Skeletal muscle satellite cell (primary cell): Measurements from ENCODE around the gene TNFAIP3.

Experiments
- H3K27me3 ChIP-seq: 2 replicates; pipeline ENCODE4 v1.7.0; 2013; ENCODE audit warnings: low read length; ENCODE audit not compliant: control insufficient read depth, insufficient read depth
- H3K36me3 ChIP-seq: 2 replicates; pipeline ENCODE4 v1.7.0; 2013; ENCODE audit warnings: mild to moderate bottlenecking, control low read depth, low read length; ENCODE audit not compliant: insufficient read depth
- H3K4me1 ChIP-seq: 2 replicates; pipeline ENCODE4 v1.7.0; 2013; ENCODE audit warnings: low read length; ENCODE audit not compliant: control insufficient read depth, insufficient read depth
- H3K4me2 ChIP-seq: 2 replicates; pipeline ENCODE4 v1.7.0; 2013; ENCODE audit warnings: mild to moderate bottlenecking, low read length
- H3K4me3 ChIP-seq: 2 replicates; pipeline ENCODE4 v1.7.0; 2013; ENCODE audit warnings: low read length
- H3K9ac ChIP-seq: 2 replicates; pipeline ENCODE4 v1.7.0; 2013; ENCODE audit warnings: mild to moderate bottlenecking, low read depth, low read length, moderate library complexity
- H3K9me3 ChIP-seq: replicated peaks from 2 replicates; pipeline ENCODE4 v1.7.0; 2013; ENCODE audit warnings: mild to moderate bottlenecking, control low read depth, low read length

The TNFAIP3 gene

DNA sequence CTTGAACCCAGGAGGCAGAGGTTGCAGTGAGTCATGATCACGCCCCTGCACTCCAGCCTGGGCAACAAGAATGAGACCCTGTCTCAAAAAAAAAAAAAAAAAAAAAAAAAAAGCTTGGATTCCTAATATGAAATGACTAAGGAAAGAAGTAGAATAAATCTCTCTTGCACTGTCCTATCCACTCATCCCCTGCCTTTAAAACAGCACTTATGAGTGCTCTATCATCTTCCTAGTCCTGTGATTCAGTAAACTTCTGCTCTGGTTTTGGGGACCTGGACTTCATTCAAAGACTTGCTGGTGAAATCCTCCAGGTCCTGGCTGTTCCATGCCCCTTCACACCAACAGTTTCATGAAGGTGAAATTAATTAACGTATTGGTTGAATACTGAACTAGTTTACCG, 29.6 kb downstream of the TNFAIP3 start:
- Histone ChIP-seq H3K27me3 (no peaks in the 10 kb centered on the region), H3K4me1 (peaks cover 42% of the 10 kb centered on the region), H3K36me3 (no peaks in the 10 kb centered on the region), H3K9me3 (no peaks in the 10 kb centered on the region), H3K4me3 (no peak overlapping the region), H3K4me2 (no peak overlapping the region), H3K9ac (no peak overlapping the region)

DNA sequence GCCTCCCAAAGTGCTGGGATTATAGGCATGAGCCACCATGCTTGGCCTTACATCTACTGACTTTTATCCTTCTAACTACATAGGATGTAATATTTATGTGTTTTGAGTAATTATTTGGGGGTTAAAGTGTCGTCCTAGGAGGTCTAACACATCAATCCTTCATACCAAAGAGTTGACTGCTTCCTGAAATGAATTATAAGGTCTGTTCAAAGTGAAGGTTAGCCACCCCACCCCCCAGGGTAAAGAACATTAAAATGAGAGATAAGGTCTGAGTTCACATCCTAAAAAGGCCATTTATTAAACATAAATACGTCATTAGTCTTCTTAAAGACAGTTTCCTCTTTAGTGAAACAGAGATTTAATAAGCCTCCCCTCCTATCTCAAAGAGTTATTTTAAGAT, 33.8 kb downstream of the TNFAIP3 start:
- H3K9ac ChIP-seq = no peak overlapping the region
- H3K9me3 ChIP-seq = no peaks in the 10 kb centered on the region
- no peak overlapping the region for H3K4me2 ChIP-seq
- H3K4me3 ChIP-seq = no peak overlapping the region
- H3K4me1 ChIP-seq = peaks cover 15% of the 10 kb centered on the region
- no peaks in the 10 kb centered on the region for H3K36me3 ChIP-seq
- no peaks in the 10 kb centered on the region for H3K27me3 ChIP-seq

- Histone ChIP-seq H3K27me3 (no peaks in the 10 kb centered on the region), H3K9ac (no peak overlapping the region), H3K9me3 (no peaks in the 10 kb centered on the region), H3K4me3 (no peak overlapping the region), H3K4me2 (no peak overlapping the region), H3K36me3 (no peaks in the 10 kb centered on the region), H3K4me1 (peaks cover 13% of the 10 kb centered on the region)
Measured at GRCh38 chr6:137901454-137901853, 34.4 kb downstream of the TNFAIP3 start.

DNA sequence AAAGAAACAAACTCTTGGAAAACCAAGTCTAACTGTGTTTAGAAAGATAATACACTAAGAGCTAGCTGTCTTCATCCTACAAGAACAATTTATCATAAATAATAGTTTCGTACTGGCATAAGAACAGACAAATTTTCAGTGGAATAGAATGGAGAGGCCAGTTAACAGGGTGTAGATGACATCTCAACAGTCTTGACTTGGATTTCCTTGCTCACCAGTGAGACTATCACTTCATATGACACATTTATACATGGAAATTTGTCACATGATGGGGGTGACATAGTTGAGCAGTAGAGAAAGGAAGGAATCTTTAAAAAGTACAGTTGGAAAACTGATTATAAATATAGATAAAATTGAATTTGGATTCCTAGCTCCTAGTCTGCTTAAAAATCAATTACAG, 35.6 kb downstream of the TNFAIP3 start:
- H3K36me3 ChIP-seq = no peaks in the 10 kb centered on the region
- H3K4me2 ChIP-seq = no peak overlapping the region
- no peak overlapping the region for H3K9ac ChIP-seq
- H3K4me3 ChIP-seq = no peak overlapping the region
- no peaks in the 10 kb centered on the region for H3K9me3 ChIP-seq
- H3K27me3 ChIP-seq = no peaks in the 10 kb centered on the region
- peaks cover 13% of the 10 kb centered on the region for H3K4me1 ChIP-seq

GRCh38 chr6:137903274-137903932, 36.3 kb downstream of the TNFAIP3 start:
- no peaks in the 10 kb centered on the region for H3K9me3 ChIP-seq
- no peak overlapping the region for H3K4me2 ChIP-seq
- H3K27me3 ChIP-seq = no peaks in the 10 kb centered on the region
- H3K4me3 ChIP-seq = no peak overlapping the region
- peaks cover 13% of the 10 kb centered on the region for H3K4me1 ChIP-seq
- H3K36me3 ChIP-seq = no peaks in the 10 kb centered on the region
- no peak overlapping the region for H3K9ac ChIP-seq

- H3K9me3 ChIP-seq = no peaks in the 10 kb centered on the region
- H3K9ac ChIP-seq = peak overlapping the region; percentile 18
- H3K27me3 ChIP-seq = no peaks in the 10 kb centered on the region
- H3K4me2 ChIP-seq = peak overlapping the region; percentile 33
- peaks cover 13% of the 10 kb centered on the region for H3K4me1 ChIP-seq
- no peak overlapping the region for H3K4me3 ChIP-seq
- no peaks in the 10 kb centered on the region for H3K36me3 ChIP-seq
Measured at GRCh38 chr6:137903933-137904821, 37.1 kb downstream of the TNFAIP3 start.

GRCh38 chr6:137904822-137905617, 38.0 kb downstream of the TNFAIP3 start:
- no peaks in the 10 kb centered on the region for H3K9me3 ChIP-seq
- H3K4me2 ChIP-seq = peak overlapping the region; percentile 33
- no peaks in the 10 kb centered on the region for H3K27me3 ChIP-seq
- no peaks in the 10 kb centered on the region for H3K36me3 ChIP-seq
- no peak overlapping the region for H3K4me3 ChIP-seq
- peak overlapping the region; percentile 18 for H3K9ac ChIP-seq
- H3K4me1 ChIP-seq = peaks cover 13% of the 10 kb centered on the region

- Histone ChIP-seq H3K9me3 (no peaks in the 10 kb centered on the region), H3K9ac (no peak overlapping the region), H3K4me1 (peaks cover 13% of the 10 kb centered on the region), H3K4me3 (no peak overlapping the region), H3K36me3 (no peaks in the 10 kb centered on the region), H3K4me2 (no peak overlapping the region), H3K27me3 (no peaks in the 10 kb centered on the region)
Measured at GRCh38 chr6:137906020-137906472, 39.0 kb downstream of the TNFAIP3 start.

DNA sequence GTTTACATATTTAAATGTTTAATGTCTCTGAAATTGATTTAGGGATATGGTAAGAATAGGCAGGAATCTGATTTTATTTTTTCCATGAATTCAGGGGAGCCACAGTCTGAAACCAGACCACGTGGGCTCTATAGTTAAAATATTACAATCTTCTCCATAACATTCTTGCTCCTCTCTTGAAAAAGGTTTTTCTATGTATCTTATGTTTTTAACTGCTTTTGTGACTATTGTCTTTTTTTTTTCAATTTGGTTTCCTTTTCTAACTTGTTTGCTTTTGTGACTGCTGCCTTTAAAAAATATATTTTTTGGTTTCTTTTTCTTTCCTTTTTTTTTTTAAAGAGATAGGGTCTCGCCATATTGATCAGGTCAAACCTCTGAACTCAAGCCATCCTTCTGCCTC, 40.1 kb downstream of the TNFAIP3 start:
- Histone ChIP-seq H3K4me3 (no peak overlapping the region), H3K4me1 (peaks cover 13% of the 10 kb centered on the region), H3K9me3 (no peaks in the 10 kb centered on the region), H3K9ac (no peak overlapping the region), H3K36me3 (no peaks in the 10 kb centered on the region), H3K4me2 (no peak overlapping the region), H3K27me3 (no peaks in the 10 kb centered on the region)

GRCh38 chr6:137909533-137909932, 42.5 kb downstream of the TNFAIP3 start:
- Histone ChIP-seq H3K4me2 (no peak overlapping the region), H3K4me3 (no peak overlapping the region), H3K36me3 (no peaks in the 10 kb centered on the region), H3K4me1 (peaks cover 12% of the 10 kb centered on the region), H3K27me3 (no peaks in the 10 kb centered on the region), H3K9ac (no peak overlapping the region), H3K9me3 (no peaks in the 10 kb centered on the region)

DNA sequence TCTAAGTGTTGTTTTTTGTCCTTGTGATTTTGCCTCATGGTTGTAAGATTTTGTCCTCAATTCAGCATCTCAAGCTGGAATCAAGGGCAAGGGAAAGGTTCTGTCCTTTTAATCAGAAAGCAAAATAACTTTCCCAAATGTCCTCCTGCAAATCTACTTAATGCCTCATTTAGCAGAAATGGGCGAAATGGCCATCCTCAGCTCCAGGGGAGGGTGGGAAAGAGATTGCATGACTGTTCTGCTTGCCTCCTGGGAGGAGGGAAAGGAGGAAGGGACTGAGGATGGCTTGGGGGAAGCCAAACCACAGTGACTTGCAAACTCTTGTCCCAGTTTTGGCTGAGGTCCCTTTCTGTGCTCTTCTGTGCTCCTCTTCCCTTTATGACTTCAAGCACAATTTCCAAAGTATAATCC, 43.4 kb downstream of the TNFAIP3 start:
- Histone ChIP-seq H3K9ac (no peak overlapping the region), H3K4me2 (no peak overlapping the region), H3K36me3 (no peaks in the 10 kb centered on the region), H3K4me1 (peaks cover 3% of the 10 kb centered on the region), H3K4me3 (no peak overlapping the region), H3K27me3 (no peaks in the 10 kb centered on the region), H3K9me3 (no peaks in the 10 kb centered on the region)
